PC-3 (cell line): ENCODE measurements around the gene RGS10.

ENCODE experiments used
- CTCF ChIP-seq: fragments of 300-600 bp; sonication (generic); conservative IDR thresholded peaks from 2 replicates; pipeline ENCODE4 v1.5.1; 2017; ENCODE audit warnings: antibody characterized with exemption, low read depth, mild to moderate bottlenecking, low read length
- EZH2 ChIP-seq: fragments of 300-600 bp; sonication (generic); IDR thresholded peaks from one replicate; pipeline ENCODE4 v1.6.1; 2017; ENCODE audit warnings: antibody characterized with exemption, mild to moderate bottlenecking, low read length; ENCODE audit not compliant: unreplicated experiment

GRCh38 chr10:119542357-119542987, at the start of gene RGS10:
- TF ChIP-seq CTCF (no peak), EZH2 (no peak)
